H9 (cell line): ENCODE measurements around the gene SCAF11. TPM values are rescaled to one million over a fixed set of nuclear protein-coding genes. Genes with fewer than 3 reads are reported as not detected.

Source experiments
- DNase-seq: peaks from one replicate; pipeline ENCODE4 v3.0.0-alpha.2; 2017
- H2AFZ ChIP-seq: one replicate; pipeline ENCODE4 v1.6.1; 2013; ENCODE audit warnings: mild to moderate bottlenecking, low read length, control low read depth, moderate library complexity
- H2AK5ac ChIP-seq: 2 replicates; pipeline ENCODE4 v1.6.1; 2013; ENCODE audit warnings: low read length, control low read depth, mixed read lengths; ENCODE audit not compliant: insufficient read length
- H2BK120ac ChIP-seq: one replicate; pipeline ENCODE4 v1.6.1; 2013; ENCODE audit warnings: low read depth, mild to moderate bottlenecking, low read length, control low read depth, inconsistent platforms; ENCODE audit not compliant: poor library complexity, severe bottlenecking
- H2BK12ac ChIP-seq: 2 replicates; pipeline ENCODE4 v1.6.1; 2013; ENCODE audit warnings: low read length, control low read depth, mixed read lengths, low read depth; ENCODE audit not compliant: insufficient read length
- H2BK15ac ChIP-seq: 2 replicates; pipeline ENCODE4 v1.6.1; 2013; ENCODE audit warnings: low read depth, low read length, control low read depth
- H2BK20ac ChIP-seq: one replicate; pipeline ENCODE4 v1.6.1; 2013; ENCODE audit warnings: low read depth, mild to moderate bottlenecking, low read length, control low read depth, inconsistent platforms; ENCODE audit not compliant: poor library complexity, severe bottlenecking
- H2BK5ac ChIP-seq: 2 replicates; pipeline ENCODE4 v1.6.1; 2013; ENCODE audit warnings: low read length, control low read depth, mixed read lengths; ENCODE audit not compliant: insufficient read length
- H3K14ac ChIP-seq: 2 replicates; pipeline ENCODE4 v1.6.1; 2013; ENCODE audit warnings: low read length, control low read depth; ENCODE audit not compliant: insufficient read depth
- H3K18ac ChIP-seq: 2 replicates; pipeline ENCODE4 v1.6.1; 2013; ENCODE audit warnings: low read depth, mild to moderate bottlenecking, mixed read lengths, low read length, control low read depth; ENCODE audit not compliant: insufficient read length
- H3K23ac ChIP-seq: 2 replicates; pipeline ENCODE4 v1.6.1; 2013; ENCODE audit warnings: low read length, control low read depth, mixed read lengths, low read depth; ENCODE audit not compliant: insufficient read length
- H3K23me2 ChIP-seq: 2 replicates; pipeline ENCODE4 v1.6.1; 2013; ENCODE audit warnings: low read depth, mild to moderate bottlenecking, mixed read lengths, low read length, control low read depth; ENCODE audit not compliant: insufficient read length, poor library complexity, severe bottlenecking
- H3K27ac ChIP-seq: 2 replicates; pipeline ENCODE4 v1.5.1; 2013; ENCODE audit warnings: low read length, control low read depth, mixed read lengths, low read depth; ENCODE audit not compliant: insufficient read length
- H3K27me3 ChIP-seq: 2 replicates; pipeline ENCODE4 v1.6.1; 2013; ENCODE audit warnings: low read length, control low read depth, inconsistent platforms; ENCODE audit not compliant: insufficient read depth
- H3K4ac ChIP-seq: 2 replicates; pipeline ENCODE4 v1.6.1; 2013; ENCODE audit warnings: low read depth, mild to moderate bottlenecking, control low read depth, inconsistent platforms, low read length, moderate library complexity
- H3K4me1 ChIP-seq: 2 replicates; pipeline ENCODE4 v1.6.1; 2013; ENCODE audit warnings: low read length, control low read depth, inconsistent platforms; ENCODE audit not compliant: insufficient read depth
- H3K4me2 ChIP-seq: 2 replicates; pipeline ENCODE4 v1.6.1; 2013; ENCODE audit warnings: low read length, control low read depth, mixed read lengths; ENCODE audit not compliant: insufficient read length, insufficient read depth
- H3K56ac ChIP-seq: 2 replicates; pipeline ENCODE4 v1.6.1; 2013; ENCODE audit warnings: low read depth, mild to moderate bottlenecking, mixed read lengths, low read length, control low read depth; ENCODE audit not compliant: insufficient read length
- H3K79me1 ChIP-seq: 2 replicates; pipeline ENCODE4 v1.6.1; 2013; ENCODE audit warnings: low read depth, mild to moderate bottlenecking, moderate library complexity, low read length, control low read depth, inconsistent platforms; ENCODE audit not compliant: insufficient read depth, poor library complexity, severe bottlenecking
- H3K79me2 ChIP-seq: 2 replicates; pipeline ENCODE4 v1.6.1; 2013; ENCODE audit warnings: low read length, control low read depth, inconsistent platforms; ENCODE audit not compliant: insufficient read depth
- H3K9ac ChIP-seq: 2 replicates; pipeline ENCODE4 v1.6.1; 2013; ENCODE audit warnings: low read length, control low read depth, mixed read lengths; ENCODE audit not compliant: insufficient read length; ENCODE audit errors: extremely low read depth
- H3K9me3 ChIP-seq: one replicate; pipeline ENCODE4 v1.6.1; 2013; ENCODE audit warnings: low read depth, low read length, inconsistent platforms; ENCODE audit not compliant: control insufficient read depth
- H3T11ph ChIP-seq: one replicate; pipeline ENCODE4 v1.6.1; 2013; ENCODE audit warnings: mild to moderate bottlenecking, low read length, control low read depth, inconsistent platforms
- H4K20me1 ChIP-seq: one replicate; pipeline ENCODE4 v1.6.1; 2013; ENCODE audit not compliant: control insufficient read depth, insufficient read length, insufficient read depth
- H4K5ac ChIP-seq: 2 replicates; pipeline ENCODE4 v1.6.1; 2013; ENCODE audit warnings: low read depth, mild to moderate bottlenecking, mixed read lengths, low read length, control low read depth; ENCODE audit not compliant: insufficient read length
- H4K8ac ChIP-seq: replicated peaks from 2 replicates; pipeline ENCODE4 v1.6.1; 2013; ENCODE audit warnings: low read length, control low read depth, mixed read lengths, low read depth; ENCODE audit not compliant: insufficient read length
- H4K91ac ChIP-seq: 2 replicates; pipeline ENCODE4 v1.6.1; 2013; ENCODE audit warnings: low read depth, mild to moderate bottlenecking, moderate library complexity, mixed read lengths, low read length, control low read depth; ENCODE audit not compliant: insufficient read length
- H3K27ac Mint-ChIP-seq, 3 experiments: 2 replicates in 2 of 3; 3 replicates in 1 of 3; pipeline ENCODE4 v1.8.0; 2020 to 2021; ENCODE audit warnings: mixed read lengths in 3 of 3, mild to moderate bottlenecking in 1 of 3, moderate library complexity in 1 of 3
- H3K27me3 Mint-ChIP-seq: 2 replicates; pipeline ENCODE4 v1.8.0; 2021; ENCODE audit warnings: low read depth, mild to moderate bottlenecking, moderate library complexity, mixed read lengths
- H3K36me3 Mint-ChIP-seq, 3 experiments: 2 replicates in 2 of 3; 3 replicates in 1 of 3; pipeline ENCODE4 v1.8.0; 2020 to 2021; ENCODE audit warnings: low read depth in 3 of 3, mixed read lengths in 3 of 3; ENCODE audit not compliant: insufficient read depth in 1 of 3
- H3K4me1 Mint-ChIP-seq, 2 experiments: 2 replicates each; pipeline ENCODE4 v1.8.0; 2020; ENCODE audit warnings: mixed read lengths in 2 of 2
- H3K4me3 Mint-ChIP-seq, 2 experiments: 2 replicates in 1 of 2; 3 replicates in 1 of 2; pipeline ENCODE4 v1.8.0; 2020 to 2021; ENCODE audit warnings: mild to moderate bottlenecking in 2 of 2, mixed read lengths in 2 of 2, moderate library complexity in 1 of 2
- H3K9me3 Mint-ChIP-seq, 2 experiments: 2 replicates in 1 of 2; 3 replicates in 1 of 2; pipeline ENCODE4 v1.8.0; 2020; ENCODE audit warnings: mild to moderate bottlenecking in 2 of 2, mixed read lengths in 2 of 2, moderate library complexity in 1 of 2
- CTCF ChIP-seq: fragments of 200-600 bp; sonication (generic); conservative IDR thresholded peaks from 3 replicates; pipeline ENCODE4 v1.8.0; 2021; ENCODE audit warnings: antibody characterized with exemption, mild to moderate bottlenecking
- WGBS: extraction: QIAGEN DNeasy Blood & Tissue Kit; methylation state at CpG from one replicate; pipeline ENCODE4 v1.1.7; 2013; ENCODE audit warnings: missing lambda C conversion rate, low lambda C conversion rate, mixed read lengths; ENCODE audit not compliant: insufficient read length; ENCODE audit errors: extremely low coverage; 5-methylcytosine and 5-hydroxymethylcytosine counted together
- total RNA-seq: library from RNA; stranded (reverse); gene quantifications from 2 replicates; pipeline ENCODE4 v1.2.1, GENCODE V29; 2021

SCAF11 gene
- total RNA-seq, 1 experiment from 2014 or later: 90.8 TPM

GRCh38 chr12:45887544-45887943 is 102.8 kb downstream of the SCAF11 start:
- Histone ChIP-seq H4K5ac (no peak overlapping the region), H3T11ph (no peak overlapping the region), H3K9me3 (no peaks in the 10 kb centered on the region), H3K4me2 (no peak overlapping the region), H4K91ac (no peak overlapping the region), H2BK15ac (no peak overlapping the region), H2BK12ac (no peak overlapping the region), H3K23ac (no peak overlapping the region), H3K4me1 (no peaks in the 10 kb centered on the region; the same call in 1 of the 2 replicates), H3K14ac (no peak overlapping the region), H4K20me1 (no peaks in the 10 kb centered on the region), H3K79me2 (no peaks in the 10 kb centered on the region), H2BK20ac (no peak overlapping the region), H3K18ac (no peak overlapping the region), H3K23me2 (no peaks in the 10 kb centered on the region), H3K27me3 (no peaks in the 10 kb centered on the region), H3K4ac (no peak overlapping the region), H3K79me1 (no peaks in the 10 kb centered on the region), H2BK5ac (no peak overlapping the region), H4K8ac (no peak overlapping the region), H3K27ac (no peak overlapping the region), H2AK5ac (no peak overlapping the region), H2AFZ (no peak overlapping the region), H3K56ac (no peak overlapping the region), H2BK120ac (no peak overlapping the region), H3K9ac (no peak overlapping the region)
- Mint-ChIP-seq H3K9me3 (peaks cover 4 to 12% of the 10 kb centered on the region in 2 experiments; a peak in 3 of 5 replicates), H3K4me1 (peaks cover 7 to 17% of the 10 kb centered on the region in 2 experiments), H3K36me3 (peaks cover 25 to 37% (median 30%) of the 10 kb centered on the region in 3 experiments), H3K27me3 (no peaks in the 10 kb centered on the region), H3K27ac (peak overlapping the region in 2 of 3 experiments; percentile 2 to 37; a peak in 3 of 7 replicates), H3K4me3 (no peak overlapping the region)
- DNase-seq: peak; percentile 69
- WGBS: no CpG with 5 or more reads among the region's 5 CpGs
- no peak for TF ChIP-seq CTCF
